Effector CD4-positive, alpha-beta T cell (primary cell): ENCODE data around the gene TMEM38A.
"Not testable (repeated sequence)": the region's sequence is repeated elsewhere in the genome, so short reads cannot be mapped to it uniquely, and the experiment has no call there.

Source experiments
- DNase-seq: peaks from one replicate; pipeline ENCODE4 v3.0.0-alpha.2; 2020

The TMEM38A gene

DNA sequence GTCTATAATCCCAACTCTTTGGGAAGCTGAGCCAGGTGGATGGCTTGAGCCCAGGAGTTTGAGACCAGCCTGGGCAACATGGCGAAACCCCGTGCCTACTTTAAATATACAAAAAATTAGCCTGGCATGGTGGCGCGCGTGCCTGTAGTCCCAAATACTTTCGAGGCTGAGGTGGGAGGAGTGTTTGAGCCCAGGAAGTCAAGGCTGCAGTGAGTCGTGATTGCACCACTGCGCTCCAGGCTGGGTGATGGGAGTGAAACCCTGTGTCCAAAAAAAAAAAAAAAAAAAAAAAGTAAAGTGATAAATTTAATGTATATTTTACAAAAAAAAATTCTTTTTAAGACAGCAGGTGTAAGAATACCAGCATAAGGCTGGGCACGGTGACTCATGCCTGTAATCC lies 17.6 kb downstream of the TMEM38A start:
- no peak for DNase-seq

DNA sequence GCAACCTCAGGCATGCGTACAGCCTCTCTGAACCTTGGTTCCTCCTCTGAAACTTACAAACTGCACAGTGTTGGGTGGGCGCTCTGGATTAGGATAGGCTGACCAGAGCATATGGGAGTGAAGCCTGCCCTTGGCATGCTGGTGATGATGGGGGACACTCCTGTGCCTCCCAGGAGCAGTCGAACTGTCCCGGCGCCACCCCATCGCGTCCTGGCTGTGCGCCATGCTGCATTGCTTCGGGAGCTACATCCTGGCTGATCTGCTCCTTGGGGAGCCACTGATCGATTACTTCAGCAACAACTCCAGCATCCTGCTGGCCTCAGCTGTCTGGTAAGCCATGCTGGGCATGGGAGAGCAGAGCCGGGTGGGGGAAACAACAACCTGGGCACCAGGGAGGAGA lies 18.9 kb downstream of the TMEM38A start:
- DNase-seq = no peak

DNA sequence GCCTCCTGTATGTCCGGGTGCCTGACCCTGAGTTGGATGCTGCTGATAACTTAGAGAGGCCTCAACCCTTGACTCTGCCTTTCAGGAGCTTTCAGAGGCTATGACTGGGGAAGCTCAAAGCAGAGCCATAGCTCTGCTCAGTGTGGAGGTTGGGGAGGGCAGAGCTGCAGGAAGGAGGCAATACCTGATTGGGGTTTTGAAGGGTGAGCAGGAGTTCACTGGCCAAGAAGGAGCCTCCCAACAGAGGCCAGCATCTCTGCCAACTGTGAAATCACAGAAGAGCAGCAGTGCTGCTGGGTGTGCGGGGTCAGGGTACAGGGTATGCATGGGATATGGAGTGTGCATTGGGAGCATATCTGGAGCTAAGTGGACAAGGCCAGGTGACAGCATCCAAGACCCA lies 21.6 kb downstream of the TMEM38A start:
- no peak for DNase-seq

DNA sequence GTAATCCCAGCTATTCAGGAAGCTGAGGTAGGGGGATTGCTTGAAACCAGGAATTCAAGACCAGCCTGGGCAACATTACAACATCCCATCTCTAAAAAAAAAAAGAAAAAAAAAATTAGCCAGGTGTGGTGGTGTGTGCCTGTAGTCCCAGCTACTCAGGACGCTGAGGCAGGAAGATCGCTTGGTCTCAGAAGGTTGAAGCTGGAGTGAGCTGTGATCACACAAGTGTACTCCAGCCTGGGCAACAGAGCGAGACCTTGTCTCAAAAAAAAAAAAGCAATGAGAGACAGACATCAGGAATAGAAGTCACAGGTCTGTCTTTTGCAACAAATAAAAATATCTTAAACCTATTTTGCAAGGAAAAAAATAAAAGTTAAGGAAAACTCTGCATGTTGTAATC lies 23.3 kb downstream of the TMEM38A start:
- no peak for DNase-seq

DNA sequence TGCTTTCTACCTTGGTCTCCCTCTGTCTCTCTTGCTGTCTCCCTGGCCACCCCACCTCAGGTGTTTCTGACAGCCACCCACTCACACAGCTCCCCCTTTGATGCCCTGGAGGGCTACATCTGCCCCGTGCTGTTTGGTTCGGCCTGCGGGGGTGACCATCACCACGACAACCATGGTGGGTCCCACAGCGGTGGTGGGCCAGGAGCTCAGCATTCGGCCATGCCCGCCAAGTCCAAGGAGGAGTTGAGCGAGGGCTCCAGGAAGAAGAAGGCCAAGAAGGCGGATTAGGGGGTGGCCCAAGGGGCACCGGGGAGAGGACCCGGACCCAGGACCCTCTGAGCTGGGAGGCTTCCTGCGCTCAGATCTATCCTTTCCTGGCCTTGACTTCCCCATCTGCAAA lies 27.1 kb downstream of the TMEM38A start:
- no peak for DNase-seq

DNA sequence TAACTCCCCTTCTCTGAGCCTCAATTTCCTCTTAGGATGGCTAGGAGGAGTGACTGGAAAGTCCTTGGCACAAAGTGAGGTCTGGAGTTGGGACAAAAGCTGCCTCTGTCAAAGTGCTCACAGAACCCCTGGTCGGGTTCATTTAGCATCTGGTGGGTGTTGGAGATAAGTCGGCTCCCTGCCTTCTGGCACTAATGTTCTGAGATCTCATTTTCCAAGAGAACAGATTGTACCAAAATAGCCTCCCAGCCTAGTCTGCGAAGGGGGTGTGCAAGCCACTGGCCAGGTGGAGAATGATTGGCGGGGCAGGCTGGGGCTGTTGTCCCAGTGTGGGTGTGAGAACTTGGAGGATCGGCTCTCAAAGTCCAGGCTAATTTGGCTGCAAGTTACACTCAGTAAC lies 38.0 kb downstream of the TMEM38A start:
- DNase-seq = no peak

DNA sequence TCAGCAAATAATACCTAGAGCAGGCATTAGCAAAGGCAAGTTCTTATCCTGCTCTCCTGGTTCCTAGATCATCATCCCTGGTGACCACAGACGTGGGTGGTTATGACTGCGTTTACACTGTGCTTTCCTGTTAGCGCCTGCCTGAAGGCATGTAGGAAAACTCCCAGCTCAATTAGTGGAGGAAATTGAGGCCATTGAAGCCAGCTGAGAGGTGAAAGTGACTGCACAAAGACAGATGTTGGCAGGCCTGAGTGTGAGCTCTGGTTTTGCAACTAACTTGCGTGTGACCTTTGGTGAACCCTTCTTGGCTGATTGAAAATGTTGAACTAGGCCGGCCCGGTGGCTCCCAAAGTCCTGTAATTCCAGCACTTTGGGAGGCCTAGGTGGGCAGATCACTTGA lies 41.2 kb downstream of the TMEM38A start:
- no peak for DNase-seq

DNA sequence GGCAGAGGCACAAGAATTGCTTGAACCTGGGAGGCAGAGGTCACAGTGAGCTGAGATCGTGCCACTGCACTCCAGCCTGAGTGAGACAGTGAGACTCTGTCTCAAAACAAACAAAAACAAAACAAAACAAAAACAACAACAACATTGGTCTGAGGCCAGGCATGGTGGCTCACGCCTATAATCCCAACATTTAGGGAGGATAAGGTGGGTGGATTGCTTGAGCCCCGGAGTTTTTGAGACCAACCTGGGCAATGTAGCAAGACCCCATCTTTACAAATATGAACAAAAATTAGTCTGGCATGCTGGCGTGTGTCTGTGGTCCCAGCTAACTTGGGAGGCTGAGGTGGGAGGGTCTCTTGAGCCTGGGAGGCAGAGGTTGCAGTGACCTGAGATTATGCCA lies 42.7 kb downstream of the TMEM38A start:
- DNase-seq = no peak

DNA sequence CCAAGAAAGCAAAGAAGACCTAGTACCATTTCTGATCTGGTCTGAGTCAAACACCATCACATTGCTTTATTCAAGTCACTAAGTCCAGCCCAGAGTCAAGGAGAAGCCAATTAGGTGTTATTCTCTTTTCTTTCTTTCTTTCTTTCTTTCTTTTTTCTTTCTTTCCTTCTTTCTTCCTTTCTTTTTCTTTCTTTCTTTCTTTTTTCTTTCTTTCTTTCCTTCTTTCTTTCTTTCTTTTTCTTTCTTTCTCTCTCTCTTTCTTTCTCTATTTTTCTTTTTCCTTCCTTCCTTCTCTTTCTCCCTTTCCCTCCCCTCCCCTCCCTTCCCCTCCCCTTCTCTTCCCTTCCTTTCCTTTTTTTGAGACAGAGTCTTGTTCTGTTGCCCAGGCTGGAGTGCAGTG lies 49.9 kb downstream of the TMEM38A start:
- not testable (repeated sequence) for DNase-seq

DNA sequence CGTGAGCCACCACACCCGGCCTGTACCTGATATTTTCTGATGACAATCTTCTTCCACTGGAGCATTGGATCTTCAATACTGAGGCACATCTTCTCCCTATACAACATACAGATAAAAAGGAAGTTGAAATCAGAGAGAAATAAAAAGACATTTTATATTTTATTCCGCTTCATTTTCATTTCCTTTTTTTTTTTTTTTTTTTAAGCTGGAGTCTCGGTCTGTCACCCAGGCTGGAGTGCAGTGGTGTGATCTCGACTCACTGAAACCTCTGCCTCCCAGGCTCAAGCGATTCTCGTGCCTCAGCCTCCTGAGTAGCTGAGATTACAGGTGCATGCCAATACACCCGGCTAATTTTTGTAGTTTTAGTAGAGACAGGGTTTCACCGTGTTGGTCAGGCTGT lies 51.4 kb downstream of the TMEM38A start:
- DNase-seq = not testable (repeated sequence)

DNA sequence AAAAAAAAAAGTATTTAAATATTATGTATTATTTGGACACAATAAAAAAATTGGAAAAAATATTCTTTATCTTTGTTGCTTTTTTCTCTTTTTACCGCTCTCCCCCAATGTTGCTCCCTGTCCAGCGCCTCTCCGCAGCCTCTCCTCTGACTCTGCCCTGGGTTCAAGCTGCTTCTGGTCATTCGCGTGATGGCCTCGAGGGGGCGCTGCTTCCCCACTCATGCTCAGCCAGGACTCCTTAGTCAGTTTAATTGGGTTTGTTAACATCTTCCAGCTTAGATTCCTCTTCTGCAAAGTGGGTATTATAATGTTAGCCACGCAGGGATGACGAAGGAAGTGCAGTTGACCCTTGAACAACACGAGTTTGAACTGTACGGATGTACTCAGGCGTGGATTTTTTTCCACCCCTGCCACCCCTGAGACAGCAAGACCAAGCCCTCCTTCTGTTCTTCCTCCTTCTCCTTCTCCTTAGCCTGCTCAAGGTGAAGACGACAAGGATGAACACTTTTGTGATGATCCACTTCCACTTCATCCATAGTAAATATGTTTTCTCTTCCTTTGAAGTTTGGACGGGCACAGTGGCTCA lies 53.9 kb downstream of the TMEM38A start:
- DNase-seq = peak; percentile 19

DNA sequence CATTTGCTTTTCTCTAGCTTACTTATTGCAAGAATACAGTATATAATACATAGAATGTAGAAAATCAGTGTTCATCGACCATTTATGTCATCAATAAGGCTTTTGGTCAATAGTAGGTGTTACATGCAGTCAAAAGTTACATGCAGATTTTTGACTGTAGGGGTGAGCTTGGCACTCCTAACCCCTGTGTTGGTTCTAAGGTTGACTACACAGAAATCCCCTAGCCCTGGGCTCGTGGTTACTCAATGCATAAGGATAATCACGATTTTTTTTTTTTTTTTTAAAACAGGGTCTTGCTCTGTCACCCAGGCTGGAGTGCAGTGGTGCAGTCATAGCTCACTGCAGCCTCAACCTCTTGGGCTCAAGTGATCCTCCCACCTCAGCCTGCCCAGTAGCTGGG lies 54.7 kb downstream of the TMEM38A start:
- no peak for DNase-seq

DNA sequence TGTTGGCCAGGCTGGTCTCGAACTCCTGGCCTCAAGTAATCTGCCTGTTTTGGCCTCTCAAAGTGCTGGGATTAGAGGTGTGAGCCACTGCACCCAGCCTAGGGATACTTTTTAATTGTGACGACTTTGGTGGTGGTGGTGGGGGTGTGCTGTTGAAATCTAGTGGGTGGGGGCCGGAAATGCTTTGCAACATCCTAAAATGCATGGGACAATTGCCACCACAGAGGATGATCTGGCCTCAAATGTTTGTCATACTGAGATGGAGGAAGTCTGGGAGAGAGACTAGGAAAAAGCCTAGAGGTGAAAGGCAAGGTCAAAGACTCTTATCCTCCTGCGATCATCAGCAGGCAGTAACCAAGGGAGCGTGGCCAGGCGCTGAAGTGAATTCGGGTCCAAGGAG lies 60.1 kb downstream of the TMEM38A start:
- DNase-seq = no peak

DNA sequence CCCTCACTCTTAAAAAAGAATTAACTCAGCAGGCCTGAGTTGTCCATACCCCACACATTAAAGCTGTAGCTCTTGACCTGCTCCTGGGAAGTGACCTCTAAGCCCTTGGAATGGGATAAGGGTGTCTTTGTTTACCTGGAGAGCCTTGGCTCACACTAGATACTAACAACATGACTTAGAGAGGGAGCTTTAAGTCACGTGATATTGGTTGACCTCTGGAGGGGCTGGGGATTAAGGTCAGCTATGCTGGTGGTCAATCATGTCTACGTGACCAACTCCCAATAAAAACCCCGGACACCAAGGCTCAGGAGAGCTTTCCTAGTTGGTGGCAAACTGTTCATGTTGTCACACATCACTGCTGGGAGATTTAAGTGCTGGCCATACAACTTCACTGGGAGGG lies 61.7 kb downstream of the TMEM38A start:
- DNase-seq = no peak

DNA sequence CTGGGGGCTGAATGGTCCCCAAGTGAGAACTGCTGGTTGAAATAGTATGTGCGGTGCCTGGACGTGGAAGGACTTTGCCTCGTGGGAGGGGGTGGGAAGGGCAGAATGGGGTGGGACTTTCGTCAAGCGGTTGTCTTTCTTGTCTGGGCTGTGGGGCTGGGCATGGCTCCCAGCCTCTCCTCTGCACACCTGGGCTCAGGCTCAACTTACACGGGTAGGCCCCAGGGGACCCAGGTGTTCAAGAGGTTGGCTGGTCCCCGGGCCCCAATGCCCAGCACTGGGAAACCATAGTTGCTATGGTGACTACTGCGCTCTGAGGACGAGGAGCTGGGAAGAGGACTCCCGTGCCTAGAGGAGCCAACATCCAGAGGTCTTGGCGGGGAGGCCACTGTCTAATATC lies 66.0 kb downstream of the TMEM38A start:
- DNase-seq = no peak

DNA sequence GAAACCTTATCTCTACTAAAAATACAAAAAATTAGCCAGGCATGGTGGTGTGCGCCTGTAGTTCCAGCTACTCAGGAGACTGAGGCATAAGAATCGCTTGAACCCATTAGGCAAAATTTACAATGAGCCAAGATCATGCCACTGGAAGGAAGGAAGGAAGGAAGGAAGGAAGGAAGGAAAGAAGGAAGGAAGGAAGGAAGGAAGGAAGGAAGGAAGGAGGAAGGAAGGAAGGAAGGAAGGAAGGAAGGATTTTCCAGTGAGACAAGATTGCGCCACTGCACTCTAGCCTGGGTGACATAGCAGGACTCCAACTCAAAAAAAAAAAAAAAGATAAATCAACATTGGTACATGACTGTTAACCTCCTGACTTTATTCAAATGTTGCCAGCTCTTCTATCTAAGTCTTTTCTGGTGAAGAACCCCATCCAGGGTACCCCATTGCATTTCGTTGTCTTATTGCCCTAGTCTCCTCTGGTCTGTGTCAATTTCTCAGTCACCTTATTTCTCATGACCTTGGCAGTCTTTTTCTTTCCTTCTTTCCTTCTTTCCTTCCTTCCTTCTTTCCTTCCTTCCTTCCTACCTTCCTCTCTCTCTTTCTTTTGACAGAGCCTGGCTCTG lies 74.8 kb downstream of the TMEM38A start:
- not testable (repeated sequence) for DNase-seq

DNA sequence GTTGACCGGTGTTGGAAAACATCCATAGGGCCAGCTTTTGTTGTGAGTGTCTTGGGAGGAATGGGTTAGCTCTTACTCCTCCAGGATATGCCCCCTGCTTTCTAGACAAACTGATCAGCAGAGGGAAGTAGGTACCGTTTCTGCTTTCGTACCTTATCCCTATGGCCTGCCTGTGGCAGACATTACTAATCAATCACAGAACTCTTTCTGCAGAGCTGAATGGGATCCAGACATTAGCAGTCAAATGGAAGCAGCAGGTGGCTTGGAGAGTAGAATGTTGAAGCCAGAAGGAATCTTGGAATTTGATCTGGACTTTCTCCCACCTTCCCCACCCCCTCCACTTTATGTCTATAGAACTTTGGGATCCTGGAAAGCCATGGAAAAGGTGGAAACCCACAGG lies 75.8 kb downstream of the TMEM38A start:
- DNase-seq = no peak

DNA sequence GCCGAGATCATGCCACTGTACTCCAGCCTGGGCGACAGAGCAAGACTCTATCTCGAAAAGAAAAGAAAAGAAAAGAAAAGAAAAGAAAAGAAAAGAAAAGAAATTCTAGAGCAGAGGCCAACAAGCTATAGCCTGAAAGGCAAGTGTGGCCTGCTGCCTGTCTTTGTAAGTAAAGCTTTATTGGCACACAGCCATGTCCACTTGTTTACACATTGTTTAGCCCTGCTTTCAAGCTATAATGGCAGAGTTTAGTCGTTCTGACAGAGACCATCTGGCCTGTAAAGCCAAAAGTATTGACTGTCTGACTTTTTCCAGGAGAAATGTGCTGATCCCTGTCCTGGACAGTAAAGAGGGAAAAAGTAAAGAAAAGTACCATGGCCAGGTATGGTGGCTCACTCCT lies 77.0 kb downstream of the TMEM38A start:
- DNase-seq = no peak

DNA sequence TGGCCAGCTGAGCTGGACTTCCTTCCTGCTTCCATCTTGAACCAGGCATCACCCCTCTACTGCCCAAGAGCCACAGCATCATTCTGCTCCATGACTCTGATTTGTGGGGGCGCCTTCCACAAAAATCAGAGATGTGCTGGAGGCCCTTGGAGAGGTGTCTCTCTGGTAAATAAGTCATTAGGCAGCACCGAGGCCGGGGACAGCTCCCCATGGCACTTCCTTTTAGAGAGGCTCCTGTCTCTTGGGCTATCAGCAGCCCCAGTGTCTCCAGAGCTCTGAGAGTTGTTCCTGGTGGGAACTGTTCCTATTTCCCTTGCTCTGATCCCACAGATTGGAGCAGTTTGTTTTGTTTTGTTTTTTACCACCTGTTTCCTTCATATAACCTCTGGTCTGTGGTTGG lies 78.6 kb downstream of the TMEM38A start:
- DNase-seq = no peak
